Measurements from ENCODE around the gene ACOT8.

Gene ACOT8

GRCh38 chr20:45887346-45887715 lies 30.1 kb upstream of the ACOT8 start, which contains the start of gene SPATA25:
SPATA25 (minus strand) TSS chr20:45887622; CDS start chr20:45887590, 32 bp downstream.
- no peak for DNase-seq (ENCODE audit: low read depth)
- no peak for TF ChIP-seq CTCF (IDR thresholded peaks at IDR 0.05; ENCODE audit: control insufficient read depth, insufficient read depth, low read depth, low read length, missing control alignments)
- no peak within 1 kb of the TSS for H3K4me3 ChIP-seq (ENCODE audit: control insufficient read depth, low read depth, low read length)

- DNase-seq (ENCODE audit: low read depth), result no peak
- no peak for TF ChIP-seq CTCF (IDR thresholded peaks at IDR 0.05; ENCODE audit: control insufficient read depth, insufficient read depth, low read depth, low read length, missing control alignments)
- H3K4me3 ChIP-seq (ENCODE audit: control insufficient read depth, low read depth, low read length), result no peak overlapping the region
Observed at GRCh38 chr20:45886590-45887345, 29.6 kb upstream of the ACOT8 start.

- DNase-seq (ENCODE audit: low read depth), result no peak
- TF ChIP-seq CTCF (IDR thresholded peaks at IDR 0.05; ENCODE audit: control insufficient read depth, insufficient read depth, low read depth, low read length, missing control alignments), result no peak
- H3K4me3 ChIP-seq (ENCODE audit: control insufficient read depth, low read depth, low read length), result no peak overlapping the region
Observed at GRCh38 chr20:45883100-45883469, 25.9 kb upstream of the ACOT8 start.

- H3K4me3 ChIP-seq (ENCODE audit: control insufficient read depth, low read depth, low read length), result no peak overlapping the region
- DNase-seq (ENCODE audit: low read depth), result no peak
- TF ChIP-seq CTCF (IDR thresholded peaks at IDR 0.05; ENCODE audit: control insufficient read depth, insufficient read depth, low read depth, low read length, missing control alignments), result no peak
Observed at GRCh38 chr20:45882469-45883099, 25.4 kb upstream of the ACOT8 start.

- DNase-seq (ENCODE audit: low read depth), result peak; percentile 97
- TF ChIP-seq CTCF (IDR thresholded peaks at IDR 0.05; ENCODE audit: control insufficient read depth, insufficient read depth, low read depth, low read length, missing control alignments), result no peak
- H3K4me3 ChIP-seq (ENCODE audit: control insufficient read depth, low read depth, low read length), result peak within 1 kb of the TSS; percentile 78
Observed at GRCh38 chr20:45880988-45881788, 24.0 kb upstream of the ACOT8 start, which contains the start of gene ZSWIM1. ZSWIM1 (plus strand) TSS chr20:45881227; CDS start chr20:45882593, 1,366 bp downstream.

GRCh38 chr20:45878076-45878761 lies 21.0 kb upstream of the ACOT8 start:
- no peak overlapping the region for H3K4me3 ChIP-seq (ENCODE audit: control insufficient read depth, low read depth, low read length)
- no peak for TF ChIP-seq CTCF (IDR thresholded peaks at IDR 0.05; ENCODE audit: control insufficient read depth, insufficient read depth, low read depth, low read length, missing control alignments)
- no peak for DNase-seq (ENCODE audit: low read depth)
